Endothelial cell of umbilical vein (primary cell): ENCODE results near the gene ATP9B. TPM values are rescaled to one million over a fixed set of nuclear protein-coding genes. Genes with fewer than 3 reads are reported as not detected.

Experiments
- BruUV-seq: library from RNA; stranded (reverse); fragments of 400-500 nt; replicated peaks from 2 replicates; lab custom pipeline; 2021; lab: Mats Ljungman, UMichigan
- CTCF ChIA-PET: fragments of 300-600, 350-600 bp; sonication (Branson Sonifier 250); formaldehyde crosslinking; loops from one replicate; lab custom pipeline; 2021; ENCODE audit warnings: antibody characterized with exemption, inconsistent platforms; lab: Charles Lee
- POLR2A ChIA-PET: fragments of 300-600, 350-600 bp; sonication (Branson Sonifier 250); formaldehyde crosslinking; loops from one replicate; lab custom pipeline; 2021; ENCODE audit warnings: antibody characterized with exemption, inconsistent platforms; lab: Charles Lee
- DNase-seq: peaks from one replicate; pipeline ENCODE4 v3.0.0-alpha.2; 2011; ENCODE audit warnings: low read depth, low spot score
- FAIRE-seq: peaks from 2 replicates; lab custom pipeline; 2011; peaks lifted over from hg19 to GRCh38; lab: Jason Lieb, UNC
- H2AFZ ChIP-seq: 2 replicates; pipeline ENCODE4 v1.6.0; 2012; ENCODE audit warnings: low read depth, low read length, control low read depth, inconsistent platforms
- H3K27ac ChIP-seq: 2 replicates; pipeline ENCODE4 v1.5.1; 2011; ENCODE audit warnings: low read depth, mild to moderate bottlenecking, control low read depth, low read length, moderate library complexity; ENCODE audit not compliant: insufficient read depth
- H3K27me3 ChIP-seq, 2 experiments: 2 replicates each; pipeline versions ENCODE4 v1.6.0 to v1.6.1; 2011; ENCODE audit warnings: low read length in 2 of 2, mixed read lengths in 1 of 2; ENCODE audit not compliant: control insufficient read depth in 2 of 2, insufficient read depth in 2 of 2
- H3K36me3 ChIP-seq, 2 experiments: 2 replicates in 1 of 2; 3 replicates in 1 of 2; pipeline ENCODE4 v1.5.1; 2011; ENCODE audit warnings: low read length in 2 of 2, mild to moderate bottlenecking in 1 of 2, moderate library complexity in 1 of 2; ENCODE audit not compliant: control insufficient read depth in 2 of 2, insufficient read depth in 2 of 2; ENCODE audit errors: extremely low read depth in 1 of 2
- H3K4me1 ChIP-seq: 3 replicates; pipeline ENCODE4 v1.5.1; 2011; ENCODE audit warnings: mild to moderate bottlenecking, low read length; ENCODE audit not compliant: control insufficient read depth, insufficient read depth; ENCODE audit errors: extremely low read depth
- H3K4me2 ChIP-seq: 2 replicates; pipeline ENCODE4 v1.6.1; 2011; ENCODE audit warnings: low read length, control low read depth, mixed read lengths; ENCODE audit not compliant: insufficient read depth
- H3K4me3 ChIP-seq, 3 experiments: fragments of 200-600 bp in 1 of 3; sonication (generic), shearing (Covaris generic) in 1 of 3; replicated peaks in 1 of 3; 2 replicates each; pipeline ENCODE4 v1.5.1; 2011 to 2016; ENCODE audit warnings: control low read depth in 3 of 3, low read length in 3 of 3, mild to moderate bottlenecking in 2 of 3, inconsistent platforms in 1 of 3, low read depth in 1 of 3, moderate library complexity in 1 of 3; ENCODE audit not compliant: insufficient read depth in 1 of 3
- H3K79me2 ChIP-seq: 2 replicates; pipeline ENCODE4 v1.6.0; 2012; ENCODE audit warnings: low read length, inconsistent platforms; ENCODE audit not compliant: control insufficient read depth, insufficient read depth
- H3K9ac ChIP-seq: replicated peaks from 2 replicates; pipeline ENCODE3; 2011; ENCODE audit warnings: low read length, control low read depth; ENCODE audit not compliant: insufficient read depth; ENCODE audit errors: extremely low read depth
- H3K9me1 ChIP-seq: replicated peaks from 3 replicates; pipeline ENCODE4 v1.6.0; 2011; ENCODE audit warnings: mild to moderate bottlenecking, low read length; ENCODE audit not compliant: control insufficient read depth, insufficient read depth; ENCODE audit errors: extremely low read depth
- H3K9me3 ChIP-seq: replicated peaks from 2 replicates; pipeline ENCODE4 v1.5.1; 2012; ENCODE audit warnings: low read length, inconsistent platforms; ENCODE audit not compliant: control insufficient read depth, insufficient read depth
- H4K20me1 ChIP-seq: replicated peaks from 2 replicates; pipeline ENCODE3; 2011; ENCODE audit warnings: mild to moderate bottlenecking, low read length; ENCODE audit not compliant: control insufficient read depth, insufficient read depth; ENCODE audit errors: extremely low read depth
- EZH2 ChIP-seq: IDR thresholded peaks from 2 replicates; pipeline ENCODE4 v1.6.1; 2012; ENCODE audit warnings: borderline replicate concordance, low read depth, mild to moderate bottlenecking, moderate library complexity, low read length, inconsistent platforms; ENCODE audit not compliant: severe bottlenecking
- FOS ChIP-seq: IDR thresholded peaks from 2 replicates; pipeline ENCODE4 v1.6.1; 2011; ENCODE audit warnings: mild to moderate bottlenecking, low read length, moderate library complexity, borderline replicate concordance; ENCODE audit not compliant: insufficient read depth
- GATA2 ChIP-seq: IDR thresholded peaks from 2 replicates; pipeline ENCODE4 v1.7.0; 2011; ENCODE audit warnings: low read depth, mild to moderate bottlenecking, moderate library complexity, mixed read lengths, low read length; ENCODE audit not compliant: insufficient read length, insufficient read depth
- JUN ChIP-seq: IDR thresholded peaks from 2 replicates; pipeline ENCODE4 v1.6.1; 2011; ENCODE audit warnings: borderline replicate concordance, low read depth; ENCODE audit not compliant: insufficient read length, insufficient read depth
- MYC ChIP-seq: IDR thresholded peaks from one replicate; pipeline ENCODE4 v1.6.1; 2011; ENCODE audit warnings: mild to moderate bottlenecking, low read depth, low read length
- POLR2A ChIP-seq: IDR thresholded peaks from 2 replicates; pipeline ENCODE4 v1.6.1; 2012; ENCODE audit warnings: low read depth, mild to moderate bottlenecking, control low read depth, low read length
- POLR2AphosphoS5 ChIP-seq: IDR thresholded peaks from 2 replicates; pipeline ENCODE4 v1.6.1; 2012; ENCODE audit warnings: low read depth, mild to moderate bottlenecking, control low read depth, low read length, moderate library complexity; ENCODE audit not compliant: insufficient read depth
- dilution Hi-C: fragments of 300-500 bp; cut with MboI; formaldehyde crosslinking; loops from one replicate; pipeline ENCODE4 v1.15.0; 2019; ENCODE audit warnings: low sequenced_read_pairs; ENCODE audit not compliant: extremely low pct_ligation_motif_present
- intact Hi-C: fragments of 100-400 bp; cut with micrococcal nuclease; formaldehyde crosslinking; loops from one replicate; pipeline ENCODE4 v1.10.0; 2022
- polyA plus RNA-seq, 4 experiments: library from polyadenylated mRNA; depleted of rRNA in 3 of 4; stranded (reverse) in 3 of 4; unstranded in 1 of 4; fragments of >200 nt; gene quantifications; 2 replicates each; pipeline versions ENCODE4 v1.2.1 to v1.2.3, GENCODE V29; 2011 to 2012; ENCODE audit warnings: missing spikeins in 1 of 4
- total RNA-seq: library from RNA; stranded (reverse); gene quantifications from 2 replicates; pipeline ENCODE4 v1.2.3, GENCODE V29; 2021
- TF ChIP-seq, protein P1 (sequence below): IDR thresholded peaks from 2 replicates; pipeline ENCODE4 v1.6.1; 2011; ENCODE audit not compliant: insufficient read depth, insufficient read length
- TF ChIP-seq, protein P2 (sequence below), 2 donors: IDR thresholded peaks; 1 replicate in 1 of 2; 2 replicates in 1 of 2; pipeline ENCODE4 v1.5.1; 2011; ENCODE audit warnings: low read length in 2 of 2, mild to moderate bottlenecking in 2 of 2, moderate library complexity in 2 of 2, control low read depth in 1 of 2, inconsistent platforms in 1 of 2, low read depth in 1 of 2; ENCODE audit not compliant: insufficient read depth in 1 of 2; ENCODE audit errors: extremely low read depth in 1 of 2

The ATP9B gene
- total and polyA plus RNA-seq, 2 donors (not counting 3 experiments of a cell fraction or from before 2014, with no cell fraction given): 14.6 to 18.2 TPM

DNA sequence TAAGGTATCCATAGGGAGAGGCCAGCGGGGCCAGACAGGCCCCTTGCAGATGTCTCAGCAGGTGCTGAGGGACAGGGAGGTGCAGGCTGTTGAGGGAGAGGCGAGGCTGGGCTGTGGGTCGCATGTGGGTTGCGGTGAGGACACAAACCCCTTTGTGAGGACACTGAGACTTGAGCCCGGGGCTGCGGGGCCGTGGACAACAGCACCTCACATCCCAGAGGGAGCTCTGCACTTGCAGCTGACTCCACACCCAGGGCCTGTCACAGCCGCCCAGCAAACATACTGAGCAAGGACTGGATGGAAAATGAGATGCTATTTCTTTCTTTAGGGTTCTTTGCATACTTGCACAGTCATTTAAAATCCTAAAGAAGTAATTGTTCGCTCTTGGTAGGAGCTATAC lies 231.2 kb downstream of the ATP9B start:
- H2AFZ ChIP-seq: no peak overlapping the region
- no TSS peak for BruUV-seq
- H3K36me3 ChIP-seq: peaks cover 0 to 4% of the 10 kb centered on the region in 2 experiments
- CTCF ChIA-PET: no interaction called here
- H3K4me1 ChIP-seq: no peaks in the 10 kb centered on the region
- H3K27me3 ChIP-seq: no peaks in the 10 kb centered on the region
- no peak overlapping the region for H3K4me3 ChIP-seq
- no peaks in the 10 kb centered on the region for H3K9me3 ChIP-seq
- H3K9ac ChIP-seq: no peak overlapping the region
- DNase-seq (no peak), FAIRE-seq (no peak)
- POLR2A ChIA-PET: no interaction called here
- no peak for TF ChIP-seq POLR2AphosphoS5
- no peak for TF ChIP-seq EZH2
- TF ChIP-seq, protein P1, sequence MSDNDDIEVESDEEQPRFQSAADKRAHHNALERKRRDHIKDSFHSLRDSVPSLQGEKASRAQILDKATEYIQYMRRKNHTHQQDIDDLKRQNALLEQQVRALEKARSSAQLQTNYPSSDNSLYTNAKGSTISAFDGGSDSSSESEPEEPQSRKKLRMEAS: no peak
- TF ChIP-seq FOS: no peak
- no peak for TF ChIP-seq JUN
- no peak for TF ChIP-seq MYC
- TF ChIP-seq, protein P2, sequence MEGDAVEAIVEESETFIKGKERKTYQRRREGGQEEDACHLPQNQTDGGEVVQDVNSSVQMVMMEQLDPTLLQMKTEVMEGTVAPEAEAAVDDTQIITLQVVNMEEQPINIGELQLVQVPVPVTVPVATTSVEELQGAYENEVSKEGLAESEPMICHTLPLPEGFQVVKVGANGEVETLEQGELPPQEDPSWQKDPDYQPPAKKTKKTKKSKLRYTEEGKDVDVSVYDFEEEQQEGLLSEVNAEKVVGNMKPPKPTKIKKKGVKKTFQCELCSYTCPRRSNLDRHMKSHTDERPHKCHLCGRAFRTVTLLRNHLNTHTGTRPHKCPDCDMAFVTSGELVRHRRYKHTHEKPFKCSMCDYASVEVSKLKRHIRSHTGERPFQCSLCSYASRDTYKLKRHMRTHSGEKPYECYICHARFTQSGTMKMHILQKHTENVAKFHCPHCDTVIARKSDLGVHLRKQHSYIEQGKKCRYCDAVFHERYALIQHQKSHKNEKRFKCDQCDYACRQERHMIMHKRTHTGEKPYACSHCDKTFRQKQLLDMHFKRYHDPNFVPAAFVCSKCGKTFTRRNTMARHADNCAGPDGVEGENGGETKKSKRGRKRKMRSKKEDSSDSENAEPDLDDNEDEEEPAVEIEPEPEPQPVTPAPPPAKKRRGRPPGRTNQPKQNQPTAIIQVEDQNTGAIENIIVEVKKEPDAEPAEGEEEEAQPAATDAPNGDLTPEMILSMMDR (IDR thresholded peaks at IDR 0.05; ENCODE audit: extremely low read depth in 1 of 2, insufficient read depth in 1 of 2, low read depth in 1 of 2, low read length in 2 of 2): no peak
- TF ChIP-seq GATA2: no peak
- TF ChIP-seq POLR2A: no peak
- H3K9me1 ChIP-seq: no peaks in the 10 kb centered on the region
- dilution Hi-C loops: no loop called here
- H4K20me1 ChIP-seq: no peaks in the 10 kb centered on the region
- no peak overlapping the region for H3K4me2 ChIP-seq
- intact Hi-C loops: no loop called here
- no peaks in the 10 kb centered on the region for H3K79me2 ChIP-seq
- H3K27ac ChIP-seq: no peak overlapping the region
